NCI-H1417 (cell line): ENCODE measurements around the gene ADAMTS8.

ENCODE experiments used
- DNase-seq, 3 experiments: peaks; one replicate each; lab custom pipeline; 2025; lab: John Stamatoyannopoulos, UW

The ADAMTS8 gene

GRCh38 chr11:130418756-130419155, 9.7 kb downstream of the ADAMTS8 start:
- DNase-seq, result no peak

GRCh38 chr11:130418210-130418609, 10.2 kb downstream of the ADAMTS8 start:
- no peak for DNase-seq

- DNase-seq, result no peak
These were observed 11.5 kb downstream of the ADAMTS8 start for GRCh38 chr11:130416906-130417305.

GRCh38 chr11:130416530-130416882, 11.9 kb downstream of the ADAMTS8 start:
- no peak for DNase-seq

- no peak for DNase-seq
These were observed 12.5 kb downstream of the ADAMTS8 start for GRCh38 chr11:130415731-130416529.

DNA sequence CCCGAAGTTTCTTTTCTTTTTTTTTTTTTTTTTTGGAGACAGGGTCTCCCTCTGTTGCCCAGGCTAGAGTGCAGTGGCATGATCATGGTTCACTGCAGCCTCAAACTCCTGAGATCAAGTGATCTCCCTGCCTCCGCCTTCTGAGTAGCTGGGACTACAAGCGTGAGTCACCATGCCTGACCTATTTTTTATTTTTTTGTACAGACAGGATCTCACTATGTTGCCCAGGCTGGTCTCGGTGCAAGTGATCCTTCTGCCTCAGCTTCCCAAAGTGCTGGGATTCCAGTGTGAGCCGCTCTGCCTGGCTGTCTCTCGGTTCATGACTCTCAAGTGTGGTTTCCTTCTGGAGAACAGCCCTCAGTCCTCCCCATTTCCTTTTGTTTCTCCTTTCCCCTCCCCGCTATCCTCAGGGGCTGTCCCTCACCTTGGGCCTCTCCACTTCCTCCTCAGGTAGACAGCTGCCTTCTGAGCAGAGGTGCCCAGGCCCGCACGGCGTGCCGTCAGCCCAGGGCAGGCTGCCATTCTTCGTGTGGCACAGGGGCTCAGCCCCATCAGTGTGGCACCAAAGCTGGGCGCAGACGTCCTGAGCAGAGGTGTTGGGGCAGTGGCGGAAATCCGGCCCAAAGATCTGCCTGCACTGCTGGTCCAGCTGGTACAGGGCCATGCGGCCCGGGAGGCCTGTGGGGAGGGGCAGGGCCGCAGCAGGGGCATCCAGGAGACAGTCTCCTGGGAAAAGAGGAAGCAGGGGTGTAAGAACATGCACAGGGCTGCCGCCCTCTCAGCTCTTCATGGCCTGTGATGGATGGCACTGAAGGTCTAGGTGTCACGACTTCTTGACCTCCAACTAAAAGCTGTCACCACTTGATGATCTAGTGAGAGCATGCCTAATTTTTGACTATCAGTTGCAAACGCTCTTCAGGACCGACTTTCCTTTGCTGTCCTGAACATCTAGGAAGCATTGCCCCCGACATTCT, 14.0 kb downstream of the ADAMTS8 start:
- no peak for DNase-seq

DNA sequence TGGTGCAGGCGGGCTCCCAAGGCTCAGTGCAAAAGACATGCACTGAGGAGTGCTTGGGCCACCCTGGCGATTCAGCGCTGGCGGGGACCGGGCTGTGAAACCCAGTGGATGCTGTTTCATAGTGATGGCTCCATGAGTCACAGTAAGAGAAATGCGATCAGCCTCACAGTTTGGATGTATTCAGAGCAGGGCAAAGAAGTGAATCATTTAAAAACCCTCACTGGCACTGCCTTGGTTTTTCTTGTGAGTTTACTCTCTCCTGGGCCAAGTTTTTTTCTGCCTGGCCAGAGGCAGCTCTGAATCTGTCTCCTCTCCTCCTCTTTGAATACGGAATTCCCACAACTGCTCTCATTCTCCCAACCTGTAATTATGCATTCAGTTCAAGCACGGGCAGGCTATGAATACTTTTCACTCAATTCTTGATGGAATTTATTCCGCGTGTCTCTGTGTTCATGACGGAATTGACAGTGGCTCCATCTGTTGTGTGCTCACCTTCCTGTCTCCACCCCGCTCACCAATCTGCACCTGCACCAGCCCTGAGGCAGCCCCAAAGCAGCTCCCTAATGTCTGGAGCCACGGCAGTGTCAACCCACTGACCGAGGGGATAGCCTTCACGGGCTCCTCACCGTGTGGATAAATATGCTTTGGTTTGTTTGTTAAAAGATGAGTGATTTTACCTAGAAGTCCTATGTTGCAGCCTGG, 14.9 kb downstream of the ADAMTS8 start:
- DNase-seq, result peak in 2 of 3 experiments; percentile 40 to 65

- DNase-seq, result no peak
These were observed 17.2 kb downstream of the ADAMTS8 start for GRCh38 chr11:130411223-130411622.

- DNase-seq, result no peak
These were observed 18.6 kb downstream of the ADAMTS8 start for GRCh38 chr11:130409594-130410388.

- DNase-seq, result no peak
These were observed 19.5 kb downstream of the ADAMTS8 start for GRCh38 chr11:130408901-130409300.

- no peak for DNase-seq
These were observed 20.0 kb downstream of the ADAMTS8 start for GRCh38 chr11:130408401-130408890.

GRCh38 chr11:130407978-130408377, 20.4 kb downstream of the ADAMTS8 start:
- DNase-seq, result no peak

GRCh38 chr11:130405428-130405827, 23.0 kb downstream of the ADAMTS8 start:
- DNase-seq, result no peak

DNA sequence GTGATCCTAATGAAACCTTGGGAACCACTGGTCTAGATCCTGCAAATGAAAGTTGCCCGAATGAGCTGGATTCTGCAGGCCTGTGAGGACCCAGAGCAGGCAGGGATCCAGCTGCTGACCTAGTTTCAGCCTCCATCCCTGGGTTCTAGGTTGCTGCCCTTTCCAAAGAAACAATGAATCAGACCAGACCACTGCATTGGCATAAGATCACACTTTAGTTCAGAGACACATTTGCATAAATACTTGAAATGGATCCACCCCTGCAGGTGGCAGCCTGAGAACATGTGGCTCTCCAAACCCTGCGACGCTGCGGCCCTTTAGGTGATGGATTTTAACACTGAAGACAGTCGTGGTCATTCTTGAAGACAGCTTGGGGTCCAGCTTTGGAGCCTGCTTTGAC, 23.7 kb downstream of the ADAMTS8 start:
- DNase-seq, result no peak

GRCh38 chr11:130403967-130404366, 24.4 kb downstream of the ADAMTS8 start:
- no peak for DNase-seq

- DNase-seq, result no peak
These were observed 25.1 kb downstream of the ADAMTS8 start for GRCh38 chr11:130403271-130403804.

DNA sequence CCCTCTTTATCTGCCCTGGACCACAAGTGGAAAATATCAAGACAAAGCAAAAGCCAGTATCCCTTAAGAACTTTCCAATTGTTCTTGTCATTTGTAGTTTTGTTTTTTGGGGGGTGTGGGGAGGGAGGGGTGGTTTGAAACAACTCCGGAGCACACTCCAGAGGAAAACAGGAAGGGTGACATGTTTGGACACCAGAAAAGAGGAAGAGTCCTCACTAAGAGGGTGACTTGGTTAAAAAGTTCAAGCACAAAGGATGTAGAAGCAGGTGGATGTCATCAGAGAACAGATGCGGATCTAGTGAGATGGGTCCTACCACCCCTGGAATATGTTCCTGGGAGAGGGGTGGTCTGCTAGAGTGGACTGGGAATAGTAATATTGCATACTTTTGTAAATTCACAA, 25.8 kb downstream of the ADAMTS8 start:
- DNase-seq, result no peak

DNA sequence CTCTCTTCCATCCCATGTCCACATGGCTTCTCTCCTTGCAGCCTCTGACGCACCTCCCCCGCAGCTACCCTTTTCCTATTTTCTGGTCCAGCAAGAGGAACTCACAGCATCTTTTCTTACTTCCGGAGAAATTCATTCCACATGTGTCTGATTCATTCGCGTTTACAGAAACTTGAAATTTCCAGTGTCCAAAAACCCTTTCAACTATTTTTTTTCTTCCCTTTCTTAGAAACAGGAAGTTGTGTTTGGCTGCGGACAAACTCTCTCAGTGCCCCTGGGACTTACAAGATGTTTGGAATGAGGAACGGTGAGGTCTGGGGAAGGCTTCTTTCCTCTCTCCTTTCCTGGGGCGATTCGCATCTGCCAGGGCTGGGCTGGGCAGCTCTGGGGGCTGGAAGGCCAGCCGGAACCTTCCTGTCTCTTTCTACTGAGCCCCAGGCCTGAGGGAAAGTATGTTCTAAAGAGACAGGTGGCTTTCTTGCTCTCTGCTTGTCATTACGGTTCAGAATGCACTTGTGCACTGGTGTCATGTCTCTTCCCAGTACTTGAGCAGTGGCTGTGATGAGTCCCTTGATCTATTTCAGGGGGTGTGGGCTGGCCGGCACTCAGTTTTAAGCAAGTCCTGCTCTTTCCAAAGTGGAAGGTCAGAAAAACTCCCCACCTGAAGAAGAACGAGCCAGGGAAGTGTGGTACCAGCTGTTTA, 27.5 kb downstream of the ADAMTS8 start:
- DNase-seq, result no peak

DNA sequence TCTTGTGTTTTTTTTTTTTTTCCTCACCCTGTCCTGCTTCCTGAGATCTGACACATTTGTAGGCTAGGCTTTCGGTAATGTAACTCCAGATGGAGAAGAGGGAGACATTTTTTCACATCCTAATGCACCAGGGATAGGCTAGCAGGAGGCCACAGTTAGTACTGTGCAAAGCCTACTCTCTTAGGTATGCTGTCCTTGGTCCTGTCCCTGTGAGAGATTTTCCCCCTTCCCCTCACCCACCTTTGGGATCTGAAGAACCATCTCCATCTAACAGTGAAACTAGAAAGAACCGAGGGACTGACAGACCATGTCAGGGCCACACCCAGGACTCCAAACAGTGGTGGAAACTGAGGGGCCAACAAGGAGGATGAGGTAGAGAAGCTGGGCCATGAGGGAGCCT, 29.2 kb downstream of the ADAMTS8 start:
- DNase-seq, result no peak

- no peak for DNase-seq
These were observed 30.6 kb downstream of the ADAMTS8 start for GRCh38 chr11:130397780-130398179.
